DND-41 (cell line): Measurements from ENCODE around the gene SFRP5.

Source experiments
- ATAC-seq: fragments of 200-7000 bp; cut with Tn5 transposase; 3 replicates; pipeline ENCODE4 v1.9.1; 2021; ENCODE audit warnings: low read depth; ENCODE audit not compliant: insufficient read depth
- DNase-seq: peaks from one replicate; pipeline ENCODE4 v3.0.0-alpha.2; 2020
- H2AFZ ChIP-seq: 2 replicates; pipeline ENCODE4 v1.6.0; 2012; ENCODE audit warnings: low read depth, low read length
- H3K27ac ChIP-seq: 2 replicates; pipeline ENCODE4 v1.5.1; 2012; ENCODE audit warnings: low read length, inconsistent platforms
- H3K27me3 ChIP-seq: fragments of 200-600 bp; sonication (generic); 2 replicates; pipeline ENCODE4 v1.6.0; 2012; ENCODE audit warnings: low read length, mild to moderate bottlenecking, inconsistent platforms; ENCODE audit not compliant: insufficient read depth, poor library complexity
- H3K36me3 ChIP-seq: 2 replicates; pipeline ENCODE4 v1.5.1; 2012; ENCODE audit warnings: low read length, inconsistent platforms; ENCODE audit not compliant: insufficient read depth
- H3K4me1 ChIP-seq: 2 replicates; pipeline ENCODE4 v1.5.1; 2012; ENCODE audit warnings: mild to moderate bottlenecking, low read length; ENCODE audit not compliant: insufficient read depth
- H3K4me2 ChIP-seq: 2 replicates; pipeline ENCODE4 v1.6.0; 2012; ENCODE audit warnings: mild to moderate bottlenecking, moderate library complexity, low read length, inconsistent platforms; ENCODE audit not compliant: insufficient read depth
- H3K4me3 ChIP-seq, 2 experiments: fragments of 200-600 bp in 1 of 2; shearing (Covaris generic) in 1 of 2; 2 replicates each; pipeline ENCODE4 v1.5.1; 2012 to 2016; ENCODE audit warnings: inconsistent platforms in 2 of 2, low read length in 2 of 2, mild to moderate bottlenecking in 2 of 2, low read depth in 1 of 2, moderate library complexity in 1 of 2
- H3K79me2 ChIP-seq: 2 replicates; pipeline ENCODE4 v1.6.0; 2012; ENCODE audit warnings: low read length, inconsistent platforms; ENCODE audit not compliant: insufficient read depth
- H3K9ac ChIP-seq: 2 replicates; pipeline ENCODE4 v1.6.0; 2012; ENCODE audit warnings: low read depth, mild to moderate bottlenecking, inconsistent platforms, low read length, moderate library complexity
- H3K9me3 ChIP-seq: 2 replicates; pipeline ENCODE4 v1.5.1; 2012; ENCODE audit warnings: low read length, moderate library complexity, mild to moderate bottlenecking, inconsistent platforms; ENCODE audit not compliant: insufficient read depth, severe bottlenecking
- H4K20me1 ChIP-seq: 2 replicates; pipeline ENCODE4 v1.6.0; 2012; ENCODE audit warnings: low read length; ENCODE audit not compliant: insufficient read depth
- EZH2 ChIP-seq: IDR thresholded peaks from 3 replicates; pipeline ENCODE4 v1.6.1; 2012; ENCODE audit warnings: borderline replicate concordance, low read depth, mild to moderate bottlenecking, moderate library complexity, low read length, inconsistent platforms; ENCODE audit not compliant: severe bottlenecking
- TF ChIP-seq, protein P1 (sequence below): IDR thresholded peaks from 2 replicates; pipeline ENCODE4 v1.5.1; 2012; ENCODE audit warnings: borderline replicate concordance, low read length, moderate library complexity, mild to moderate bottlenecking; ENCODE audit not compliant: poor library complexity, severe bottlenecking; ENCODE audit errors: extremely low read depth

The SFRP5 gene

DNA sequence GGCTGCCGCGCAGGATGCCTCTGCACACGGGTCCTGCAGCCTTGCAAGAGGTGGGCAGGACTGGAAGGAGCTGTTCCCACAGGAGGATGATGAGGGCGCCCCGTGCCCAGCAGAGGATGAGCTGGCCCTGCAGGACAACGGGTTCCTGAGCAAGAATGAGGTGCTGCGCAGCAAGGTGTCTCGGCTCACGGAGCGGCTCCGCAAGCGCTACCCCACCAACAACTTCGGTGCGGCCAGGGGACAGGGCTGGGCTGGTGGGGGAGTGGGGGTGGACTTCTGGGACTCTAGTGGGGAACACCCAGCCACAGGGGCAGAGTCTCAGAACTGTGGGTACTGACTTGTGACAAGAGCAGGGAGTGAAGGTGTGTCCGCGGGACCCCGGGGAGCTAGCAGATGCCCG lies 18.8 kb downstream of the SFRP5 start:
- Histone ChIP-seq H3K4me3 (no peak overlapping the region), H3K4me1 (no peaks in the 10 kb centered on the region), H2AFZ (no peak overlapping the region), H4K20me1 (peaks cover 13% of the 10 kb centered on the region; the same call in 1 of the 2 replicates), H3K4me2 (no peak overlapping the region), H3K27ac (no peak overlapping the region), H3K79me2 (no peaks in the 10 kb centered on the region), H3K9me3 (no peaks in the 10 kb centered on the region), H3K9ac (no peak overlapping the region), H3K36me3 (peaks cover 97% of the 10 kb centered on the region), H3K27me3 (no peaks in the 10 kb centered on the region)
- no peak for DNase-seq
- TF ChIP-seq, protein P1, sequence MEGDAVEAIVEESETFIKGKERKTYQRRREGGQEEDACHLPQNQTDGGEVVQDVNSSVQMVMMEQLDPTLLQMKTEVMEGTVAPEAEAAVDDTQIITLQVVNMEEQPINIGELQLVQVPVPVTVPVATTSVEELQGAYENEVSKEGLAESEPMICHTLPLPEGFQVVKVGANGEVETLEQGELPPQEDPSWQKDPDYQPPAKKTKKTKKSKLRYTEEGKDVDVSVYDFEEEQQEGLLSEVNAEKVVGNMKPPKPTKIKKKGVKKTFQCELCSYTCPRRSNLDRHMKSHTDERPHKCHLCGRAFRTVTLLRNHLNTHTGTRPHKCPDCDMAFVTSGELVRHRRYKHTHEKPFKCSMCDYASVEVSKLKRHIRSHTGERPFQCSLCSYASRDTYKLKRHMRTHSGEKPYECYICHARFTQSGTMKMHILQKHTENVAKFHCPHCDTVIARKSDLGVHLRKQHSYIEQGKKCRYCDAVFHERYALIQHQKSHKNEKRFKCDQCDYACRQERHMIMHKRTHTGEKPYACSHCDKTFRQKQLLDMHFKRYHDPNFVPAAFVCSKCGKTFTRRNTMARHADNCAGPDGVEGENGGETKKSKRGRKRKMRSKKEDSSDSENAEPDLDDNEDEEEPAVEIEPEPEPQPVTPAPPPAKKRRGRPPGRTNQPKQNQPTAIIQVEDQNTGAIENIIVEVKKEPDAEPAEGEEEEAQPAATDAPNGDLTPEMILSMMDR: no peak
- ATAC-seq: no peak

DNA sequence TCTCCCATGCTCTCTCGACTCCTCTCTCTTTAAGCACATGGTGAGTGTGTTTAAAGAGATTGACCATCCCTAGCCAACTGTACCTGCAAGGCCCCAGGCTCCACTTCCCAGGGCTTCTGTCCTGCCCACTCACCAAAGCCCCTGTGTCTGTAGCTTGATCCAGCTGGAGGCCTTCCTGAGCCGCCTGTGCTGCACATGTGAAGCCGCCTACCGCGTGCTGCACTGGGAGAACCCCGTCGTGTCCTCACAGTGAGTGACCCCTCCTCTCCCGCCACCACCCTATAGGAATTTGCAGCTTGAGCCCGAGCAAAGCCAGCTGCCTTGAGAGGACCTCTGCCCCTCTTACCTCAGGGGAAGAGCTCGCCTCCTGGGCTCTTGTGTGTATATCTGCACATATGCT lies 23.7 kb downstream of the SFRP5 start:
- Histone ChIP-seq H3K27me3 (no peaks in the 10 kb centered on the region), H3K27ac (no peak overlapping the region), H3K4me1 (no peaks in the 10 kb centered on the region), H3K79me2 (peaks cover 9% of the 10 kb centered on the region; the same call in 1 of the 2 replicates), H3K9ac (no peak overlapping the region), H2AFZ (no peak overlapping the region), H3K36me3 (peaks cover 92% of the 10 kb centered on the region), H3K9me3 (no peaks in the 10 kb centered on the region), H4K20me1 (peaks cover 11% of the 10 kb centered on the region; the same call in 1 of the 2 replicates), H3K4me3 (no peak overlapping the region), H3K4me2 (no peak overlapping the region)
- DNase-seq: no peak
- no peak for ATAC-seq
- TF ChIP-seq, protein P1: no peak
- TF ChIP-seq EZH2: no peak

DNA sequence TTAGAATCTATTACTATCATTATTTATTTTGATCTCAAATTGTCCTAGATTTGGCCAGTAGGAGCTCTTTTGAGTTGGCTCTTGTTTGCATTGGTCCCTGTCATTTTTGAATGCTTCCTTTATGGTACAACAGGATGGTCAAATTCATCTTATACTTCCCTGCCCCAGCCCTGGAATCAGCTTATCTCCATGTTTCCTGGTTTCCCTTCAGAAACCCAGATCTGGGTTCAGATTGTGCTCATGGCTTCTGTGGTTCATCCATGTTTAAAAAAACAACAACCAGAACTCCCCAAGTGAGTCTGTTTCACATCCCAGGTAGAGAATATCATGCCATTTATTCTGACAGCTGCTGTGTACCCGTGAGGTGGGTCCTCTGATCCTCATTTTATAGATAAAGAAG lies 24.2 kb downstream of the SFRP5 start:
- peaks cover 91% of the 10 kb centered on the region for H3K36me3 ChIP-seq
- no peak overlapping the region for H2AFZ ChIP-seq
- H3K27ac ChIP-seq: no peak overlapping the region
- ATAC-seq (no peak), DNase-seq (no peak)
- no peaks in the 10 kb centered on the region for H3K27me3 ChIP-seq
- H3K4me1 ChIP-seq: no peaks in the 10 kb centered on the region
- no peaks in the 10 kb centered on the region for H3K9me3 ChIP-seq
- peaks cover 13% of the 10 kb centered on the region; the same call in 1 of the 2 replicates for H3K79me2 ChIP-seq
- H3K4me3 ChIP-seq: no peak overlapping the region
- H3K9ac ChIP-seq: no peak overlapping the region
- TF ChIP-seq, protein P1: no peak
- no peak for TF ChIP-seq EZH2
- no peak overlapping the region for H3K4me2 ChIP-seq
- peaks cover 15% of the 10 kb centered on the region; the same call in 1 of the 2 replicates for H4K20me1 ChIP-seq

DNA sequence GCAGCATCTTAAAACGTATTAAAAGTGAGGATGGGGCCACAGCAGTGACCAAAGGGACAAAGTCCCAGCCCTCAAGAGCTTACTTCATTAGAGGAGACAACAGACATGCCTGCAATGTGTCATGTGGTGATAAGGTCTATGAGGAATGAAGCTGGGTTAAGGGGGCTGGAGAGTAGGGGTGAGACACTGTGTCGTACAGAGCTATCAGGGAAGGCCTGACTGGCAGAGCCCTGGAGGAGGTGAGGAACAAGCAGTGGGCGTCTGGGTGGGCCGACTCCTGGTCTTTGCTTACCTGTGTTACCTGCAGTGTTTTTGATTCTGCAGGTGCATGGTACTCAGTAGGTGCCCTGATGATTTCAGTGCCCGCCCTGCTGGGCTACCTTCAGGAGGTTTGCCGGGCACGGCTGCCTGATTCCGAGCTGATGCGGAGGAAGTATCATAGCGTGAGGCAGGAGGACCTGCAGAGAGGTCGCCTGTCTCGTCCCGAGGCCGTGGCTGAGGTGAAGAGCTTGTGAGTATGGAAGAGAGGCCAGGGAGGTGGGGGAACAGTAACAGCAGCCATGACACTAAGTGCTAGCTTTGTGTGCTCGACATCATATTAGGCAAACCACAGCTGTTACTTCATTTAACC lies 27.3 kb downstream of the SFRP5 start:
- Histone ChIP-seq H3K4me2 (no peak overlapping the region), H3K4me3 (no peak overlapping the region), H3K36me3 (peaks cover 83% of the 10 kb centered on the region), H3K9me3 (no peaks in the 10 kb centered on the region), H4K20me1 (peaks cover 22% of the 10 kb centered on the region), H3K9ac (no peak overlapping the region), H3K27me3 (no peaks in the 10 kb centered on the region), H3K4me1 (no peaks in the 10 kb centered on the region; the same call in 1 of the 2 replicates), H3K27ac (no peak overlapping the region), H2AFZ (no peak overlapping the region), H3K79me2 (peaks cover 35% of the 10 kb centered on the region)
- DNase-seq (no peak), ATAC-seq (no peak)
- no peak for TF ChIP-seq EZH2
- TF ChIP-seq, protein P1: no peak
